ENCODE measurements around the gene CCL18. TPM values are rescaled to one million over a fixed set of nuclear protein-coding genes. Genes with fewer than 3 reads are reported as not detected.
"Not testable (repeated sequence)": the region's sequence is repeated elsewhere in the genome, so short reads cannot be mapped to it uniquely, and the experiment has no call there.

The CCL18 gene
- polyA plus RNA-seq, 1 of the 3 experiments (the other 2 are of a cell fraction), result not detected

GRCh38 chr17:36086791-36087190 lies 22.7 kb downstream of the CCL18 start:
- DNase-seq, result no peak
- CTCF ChIA-PET, result interaction anchor here (0.8 kb wide), 1 partner anchor 14 kb away, joined by 4 read pairs; no protein-coding TSS in a partner anchor
- H3K4me2 ChIP-seq, result no peak overlapping the region
- H4K20me1 ChIP-seq (ENCODE audit: insufficient read depth), result no peaks in the 10 kb centered on the region
- no peaks in the 10 kb centered on the region for H3F3A ChIP-seq (replicated peaks; ENCODE audit: insufficient read depth)
- TF ChIP-seq FOSL2 (IDR thresholded peaks at IDR 0.05; ENCODE audit: borderline replicate concordance, low read depth), result no peak
- TF ChIP-seq NFIC (IDR thresholded peaks at IDR 0.05; ENCODE audit: borderline replicate concordance), result no peak
- TF ChIP-seq EP300 (IDR thresholded peaks at IDR 0.05; ENCODE audit: borderline replicate concordance in 1 of 2, low read depth in 1 of 2, low read length in 1 of 2), result no peak
- no peak for TF ChIP-seq RCOR1 (IDR thresholded peaks at IDR 0.05; ENCODE audit: low read length)
- TF ChIP-seq GATA2 (CRISPR knock-in tag; IDR thresholded peaks at IDR 0.05), result no peak
- TF ChIP-seq REST (IDR thresholded peaks at IDR 0.05; ENCODE audit: low read depth, low read length), result no peak
- H3K4me3 ChIP-seq (ENCODE audit: low read depth in 2 of 2, low read length in 1 of 2), result no peak overlapping the region
- H2AFZ ChIP-seq (ENCODE audit: low read depth), result no peak overlapping the region
- no peaks in the 10 kb centered on the region for H3K9me3 ChIP-seq
- POLR2A ChIA-PET, result no interaction called here
- no peak overlapping the region for H3K9ac ChIP-seq
- H3K4me1 ChIP-seq (ENCODE audit: control insufficient read depth in 1 of 2, insufficient read depth in 2 of 2, low read depth in 1 of 2, low read length in 1 of 2), result no peaks in the 10 kb centered on the region
- no peak overlapping the region for H3K27ac ChIP-seq (ENCODE audit: low read depth in 2 of 2, low read length in 1 of 2)
- H3K27me3 ChIP-seq (ENCODE audit: insufficient read depth), result peaks cover 28% of the 10 kb centered on the region
- H3K79me2 ChIP-seq (ENCODE audit: insufficient read depth), result no peaks in the 10 kb centered on the region
- no peaks in the 10 kb centered on the region for H3K36me3 ChIP-seq (replicated peaks in 1 of 2; ENCODE audit: control insufficient read depth in 1 of 2, insufficient read depth in 2 of 2, low read length in 1 of 2)
- H3K9me2 ChIP-seq, result no peaks in the 10 kb centered on the region
- WGBS (ENCODE audit: low lambda C conversion rate), result 34% methylated on average over 1 of the region's 1 CpG

GRCh38 chr17:36087471-36087870 lies 23.4 kb downstream of the CCL18 start:
- H3K36me3 ChIP-seq (replicated peaks in 1 of 2; ENCODE audit: control insufficient read depth in 1 of 2, insufficient read depth in 2 of 2, low read length in 1 of 2); POLR2A ChIA-PET; H3K4me2 ChIP-seq; H3K9ac ChIP-seq; H4K20me1 ChIP-seq (ENCODE audit: insufficient read depth); H3K4me3 ChIP-seq (ENCODE audit: low read depth in 2 of 2, low read length in 1 of 2); H2AFZ ChIP-seq (ENCODE audit: low read depth); H3K9me3 ChIP-seq; H3K79me2 ChIP-seq (ENCODE audit: insufficient read depth); CTCF ChIA-PET; H3K9me2 ChIP-seq; H3F3A ChIP-seq (replicated peaks; ENCODE audit: insufficient read depth); H3K4me1 ChIP-seq (ENCODE audit: control insufficient read depth in 1 of 2, insufficient read depth in 2 of 2, low read depth in 1 of 2, low read length in 1 of 2); DNase-seq; H3K27ac ChIP-seq (ENCODE audit: low read depth in 2 of 2, low read length in 1 of 2): not testable (repeated sequence)
- H3K27me3 ChIP-seq (ENCODE audit: insufficient read depth), result peaks cover 34% of the 10 kb centered on the region
- 0% methylated on average over 1 of the region's 3 CpGs for WGBS (ENCODE audit: low lambda C conversion rate)

- H3K9me3 ChIP-seq; DNase-seq; H3K36me3 ChIP-seq (replicated peaks in 1 of 2; ENCODE audit: control insufficient read depth in 1 of 2, insufficient read depth in 2 of 2, low read length in 1 of 2); H2AFZ ChIP-seq (ENCODE audit: low read depth); H3K4me2 ChIP-seq; H3F3A ChIP-seq (replicated peaks; ENCODE audit: insufficient read depth); H3K4me1 ChIP-seq (ENCODE audit: control insufficient read depth in 1 of 2, insufficient read depth in 2 of 2, low read depth in 1 of 2, low read length in 1 of 2); H3K79me2 ChIP-seq (ENCODE audit: insufficient read depth); H3K4me3 ChIP-seq (ENCODE audit: low read depth in 2 of 2, low read length in 1 of 2); H3K27ac ChIP-seq (ENCODE audit: low read depth in 2 of 2, low read length in 1 of 2); H3K9ac ChIP-seq; H3K9me2 ChIP-seq; POLR2A ChIA-PET; H4K20me1 ChIP-seq (ENCODE audit: insufficient read depth): not testable (repeated sequence)
- H3K27me3 ChIP-seq (ENCODE audit: insufficient read depth), result peaks cover 34% of the 10 kb centered on the region
- CTCF ChIA-PET, result interaction anchor here (0.5 kb wide), 1 partner anchor 147 kb away, joined by 3 read pairs; no protein-coding TSS in a partner anchor
- 5% methylated on average over 10 of the region's 10 CpGs for WGBS (ENCODE audit: low lambda C conversion rate)
These were observed 24.0 kb downstream of the CCL18 start for GRCh38 chr17:36087897-36088572.
